NCI-H1105 (cell line): ENCODE data around the gene DEPDC1B.
"Not testable (repeated sequence)": the region's sequence is repeated elsewhere in the genome, so short reads cannot be mapped to it uniquely, and the experiment has no call there.

Experiments
- DNase-seq: peaks from one replicate; lab custom pipeline; 2025; lab: John Stamatoyannopoulos, UW

DEPDC1B gene

DNA sequence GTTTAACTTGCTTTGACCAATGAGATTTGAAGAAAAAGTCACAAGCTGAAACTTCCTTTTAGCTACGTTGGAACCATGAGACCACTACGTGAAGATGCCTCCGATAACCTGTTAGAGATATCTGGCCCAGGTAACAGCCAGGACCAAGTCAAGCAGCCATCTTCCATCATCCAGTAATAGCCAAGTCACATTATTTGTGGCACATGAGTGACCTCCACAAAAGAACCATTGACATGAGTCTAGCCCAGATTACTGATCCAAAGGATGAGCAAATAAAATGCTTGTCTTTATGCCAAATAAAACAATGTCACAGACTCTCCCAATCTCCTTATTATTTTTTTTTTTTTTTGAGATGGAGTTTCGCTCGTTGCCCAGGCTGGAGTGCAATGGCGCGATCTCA, 1.6 kb downstream of the DEPDC1B start:
- DNase-seq = no peak

DNA sequence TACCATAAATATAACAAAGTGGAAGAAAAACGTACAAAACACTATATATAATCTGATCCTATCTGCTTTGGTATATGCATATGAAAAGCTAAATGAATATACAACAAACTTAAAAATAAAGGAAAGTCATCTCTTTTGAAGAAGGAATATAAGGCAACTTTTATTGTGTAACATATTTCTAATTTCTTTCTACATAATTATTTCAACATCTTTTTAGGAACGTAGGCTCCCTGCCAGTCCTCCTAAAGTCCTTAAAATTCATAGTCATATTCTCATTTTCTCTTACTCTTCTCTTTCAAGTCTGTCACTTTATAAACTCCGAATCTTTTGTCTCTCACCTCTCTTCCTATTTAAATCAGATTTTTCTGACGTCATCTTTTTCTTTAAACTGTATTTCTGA, 9.6 kb downstream of the DEPDC1B start:
- DNase-seq = no peak

DNA sequence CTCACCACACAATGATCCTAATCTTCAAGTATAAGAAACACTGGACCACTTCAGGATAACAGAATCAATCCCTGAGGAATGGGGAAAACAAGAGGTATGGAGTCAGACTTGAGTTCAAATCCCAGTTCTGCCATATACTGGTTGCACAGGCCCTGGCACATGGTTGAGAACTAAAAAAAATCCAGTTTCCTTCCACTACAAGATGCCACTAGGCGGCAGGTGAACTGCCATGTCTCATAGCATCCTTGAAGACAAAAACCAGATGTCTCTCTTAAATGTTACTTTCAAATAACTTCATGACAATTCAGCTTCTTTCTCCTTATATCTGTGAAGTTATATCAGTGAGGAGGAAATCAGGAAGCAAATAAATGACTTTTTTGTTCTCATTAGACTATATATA, 11.0 kb downstream of the DEPDC1B start:
- no peak for DNase-seq

DNA sequence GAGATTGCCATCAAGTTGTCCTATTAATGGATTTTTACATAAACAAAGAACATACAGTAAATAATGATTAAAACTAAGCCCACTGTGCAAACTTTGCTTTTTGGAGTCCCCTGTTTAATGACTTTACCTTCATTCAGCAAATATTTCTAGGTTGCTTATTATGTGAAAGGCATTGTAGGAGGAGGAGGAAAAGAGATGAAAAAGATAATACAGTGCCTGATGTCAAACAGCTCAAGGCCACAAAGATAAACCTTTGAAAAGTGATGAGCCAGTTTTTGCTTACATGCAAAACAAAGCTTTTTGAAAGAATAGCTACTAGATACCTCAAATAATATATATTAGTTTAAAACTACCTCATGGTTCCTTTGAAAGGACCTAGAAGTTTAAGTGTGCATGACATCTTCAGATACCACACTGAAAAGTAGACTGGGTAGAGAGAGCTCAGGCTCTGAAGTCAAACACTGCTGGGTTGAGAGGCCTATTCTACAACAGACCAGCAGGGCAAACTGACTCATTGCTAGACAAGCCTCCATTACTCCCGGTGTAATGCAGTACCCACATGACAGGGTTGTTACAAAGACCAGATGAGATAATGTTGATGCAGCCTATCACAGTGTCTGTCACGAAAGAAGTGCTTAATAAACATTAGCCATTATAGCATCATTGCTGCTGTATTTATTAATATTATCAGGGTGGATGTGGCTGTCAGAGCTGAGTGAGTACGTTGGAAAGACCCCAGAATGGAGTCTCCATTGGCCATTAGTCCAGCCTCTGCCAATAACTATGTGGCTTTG, 11.8 kb downstream of the DEPDC1B start:
- no peak for DNase-seq

DNA sequence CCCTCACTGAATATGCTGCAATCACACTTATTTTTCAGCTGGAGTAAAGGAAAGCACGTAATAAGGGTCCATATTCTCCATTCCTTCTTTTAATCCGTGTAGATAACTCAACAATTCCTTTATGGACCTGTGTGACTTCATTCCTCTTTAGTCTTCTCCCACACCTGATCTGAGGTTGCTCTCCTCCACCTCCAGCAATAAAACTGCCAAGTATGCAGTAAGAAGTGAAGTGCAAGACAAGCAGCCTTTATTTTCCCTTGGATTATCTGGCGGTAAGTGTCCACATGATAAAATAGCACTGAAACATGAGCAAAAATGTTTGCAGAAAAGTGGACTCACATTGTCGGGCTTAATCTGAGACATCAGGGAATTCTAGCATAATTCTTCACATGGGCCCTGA, 13.8 kb downstream of the DEPDC1B start:
- DNase-seq = no peak

DNA sequence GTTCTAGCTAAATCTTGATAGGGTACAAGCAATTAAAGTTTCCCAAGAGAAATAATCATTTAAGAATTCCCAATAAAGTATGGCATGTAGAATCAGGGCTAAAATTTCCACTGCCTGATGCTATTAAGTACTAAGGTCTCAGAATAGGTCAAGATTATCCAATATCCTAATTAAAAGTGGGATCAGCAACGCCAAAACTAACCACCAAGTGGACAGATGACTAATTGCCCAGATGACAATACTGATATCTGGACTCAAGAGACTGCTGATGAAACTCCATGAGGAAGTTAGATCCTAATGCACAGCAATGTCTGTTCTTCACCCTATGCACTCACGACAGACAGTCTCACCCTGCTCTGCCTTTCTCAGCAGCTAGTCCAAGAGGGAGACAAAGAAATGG, 14.3 kb downstream of the DEPDC1B start:
- no peak for DNase-seq

DNA sequence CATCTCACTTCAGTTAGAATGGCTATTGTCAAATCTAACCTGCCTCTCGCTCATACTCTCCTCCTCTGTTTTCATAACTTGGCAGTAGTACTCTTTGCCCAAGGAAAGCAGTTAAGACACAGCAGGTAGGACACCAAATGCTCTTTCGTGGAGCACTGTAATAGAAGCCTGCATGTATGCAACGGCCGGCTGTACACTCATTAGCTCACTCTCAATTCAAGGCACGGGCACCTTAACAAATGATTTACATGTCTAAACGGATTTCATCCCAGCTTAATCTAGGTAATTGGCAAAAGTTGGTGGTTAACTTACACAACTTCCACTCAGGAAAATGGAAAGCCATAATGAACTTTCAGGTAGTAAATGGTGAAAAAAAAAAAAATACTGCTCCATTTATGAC, 14.9 kb downstream of the DEPDC1B start:
- DNase-seq = no peak

DNA sequence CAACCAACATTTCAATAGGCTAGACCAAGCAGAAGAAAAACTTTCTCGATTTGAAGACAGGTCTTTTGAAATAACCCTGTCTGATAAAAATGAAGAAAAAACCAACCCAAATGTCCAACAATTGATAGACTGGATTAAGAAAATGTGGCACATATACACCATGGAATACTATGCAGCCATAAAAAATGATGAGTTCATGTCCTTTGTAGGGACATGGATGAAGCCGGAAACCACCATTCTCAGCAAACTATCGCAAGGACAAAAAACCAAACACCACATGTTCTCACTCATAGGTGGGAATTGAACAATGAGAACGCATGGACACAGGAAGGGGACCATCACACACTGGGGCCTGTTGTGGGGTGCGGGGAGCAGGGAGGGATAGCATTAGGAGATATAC, 18.0 kb downstream of the DEPDC1B start:
- not testable (repeated sequence) for DNase-seq

DNA sequence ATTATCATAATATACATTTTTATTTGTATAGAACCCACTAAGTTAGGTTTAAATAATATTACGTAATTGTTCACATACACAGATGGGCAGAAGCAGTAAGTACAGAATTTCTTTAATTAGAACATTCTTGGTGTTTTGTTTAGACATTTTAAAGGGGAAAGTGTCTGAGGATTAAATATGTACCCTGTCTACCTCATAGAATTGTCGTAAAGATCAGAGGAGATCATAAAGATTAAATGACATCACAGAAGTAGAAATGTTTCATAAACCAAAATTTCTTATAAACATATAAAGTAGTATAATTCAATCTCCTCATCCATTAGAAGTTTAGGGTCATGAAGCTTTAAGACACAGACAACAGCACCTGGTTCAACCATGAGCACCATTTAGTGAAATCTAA, 20.1 kb downstream of the DEPDC1B start:
- DNase-seq = no peak

DNA sequence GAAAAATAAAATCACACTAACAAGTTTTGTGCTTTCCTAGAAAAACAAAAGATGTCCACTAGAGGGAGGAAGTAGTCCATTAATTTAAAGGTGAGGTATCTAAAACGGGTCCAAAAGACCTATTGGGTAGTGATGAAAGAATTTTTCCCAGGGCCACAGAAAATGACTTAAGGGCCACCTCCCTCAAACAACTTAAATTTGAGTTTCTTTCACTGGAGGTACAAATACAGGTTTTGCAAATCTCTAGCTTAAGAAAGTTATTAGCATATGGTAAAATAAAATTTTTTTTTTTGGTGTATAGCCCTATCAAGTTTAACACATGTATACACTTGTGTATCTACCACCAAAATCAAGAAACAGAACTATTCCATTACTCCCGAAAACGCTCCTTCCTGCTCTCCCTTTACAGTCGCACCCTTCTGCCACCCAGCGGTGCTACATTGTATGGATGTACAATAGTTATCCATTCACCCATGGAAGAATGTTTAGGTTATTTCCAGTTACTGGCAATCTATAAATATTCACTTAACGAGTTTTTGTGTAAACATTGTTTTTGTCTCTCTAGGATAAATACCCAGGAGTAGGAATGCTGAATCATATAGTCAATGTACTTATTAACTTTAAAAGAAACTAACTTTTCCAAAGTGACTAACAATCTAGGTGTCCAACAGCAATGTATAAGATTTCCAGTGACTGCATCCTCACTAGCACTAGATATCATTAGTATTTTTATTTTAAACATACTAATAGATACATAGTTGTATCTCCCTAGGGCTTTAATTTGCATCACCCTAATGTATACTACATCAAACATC, 21.9 kb downstream of the DEPDC1B start:
- no peak for DNase-seq

DNA sequence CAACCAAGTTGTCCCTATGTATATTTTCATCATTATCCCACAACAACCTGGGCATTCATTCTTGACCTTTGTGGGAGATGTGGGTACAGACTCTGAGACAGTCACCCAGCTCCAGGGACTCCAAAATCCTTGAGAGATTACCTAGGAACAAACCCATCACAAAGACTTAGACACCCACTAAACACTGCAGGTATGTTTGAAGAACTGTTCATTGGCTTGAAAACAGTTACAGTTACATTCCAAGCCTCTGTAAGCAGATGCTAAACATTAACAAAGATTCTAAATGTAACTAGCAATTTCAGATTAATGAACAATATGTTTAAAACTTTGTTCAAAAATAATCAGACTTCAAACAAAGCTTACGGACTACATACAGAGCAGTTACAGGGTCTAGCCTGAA, 24.7 kb downstream of the DEPDC1B start:
- no peak for DNase-seq

DNA sequence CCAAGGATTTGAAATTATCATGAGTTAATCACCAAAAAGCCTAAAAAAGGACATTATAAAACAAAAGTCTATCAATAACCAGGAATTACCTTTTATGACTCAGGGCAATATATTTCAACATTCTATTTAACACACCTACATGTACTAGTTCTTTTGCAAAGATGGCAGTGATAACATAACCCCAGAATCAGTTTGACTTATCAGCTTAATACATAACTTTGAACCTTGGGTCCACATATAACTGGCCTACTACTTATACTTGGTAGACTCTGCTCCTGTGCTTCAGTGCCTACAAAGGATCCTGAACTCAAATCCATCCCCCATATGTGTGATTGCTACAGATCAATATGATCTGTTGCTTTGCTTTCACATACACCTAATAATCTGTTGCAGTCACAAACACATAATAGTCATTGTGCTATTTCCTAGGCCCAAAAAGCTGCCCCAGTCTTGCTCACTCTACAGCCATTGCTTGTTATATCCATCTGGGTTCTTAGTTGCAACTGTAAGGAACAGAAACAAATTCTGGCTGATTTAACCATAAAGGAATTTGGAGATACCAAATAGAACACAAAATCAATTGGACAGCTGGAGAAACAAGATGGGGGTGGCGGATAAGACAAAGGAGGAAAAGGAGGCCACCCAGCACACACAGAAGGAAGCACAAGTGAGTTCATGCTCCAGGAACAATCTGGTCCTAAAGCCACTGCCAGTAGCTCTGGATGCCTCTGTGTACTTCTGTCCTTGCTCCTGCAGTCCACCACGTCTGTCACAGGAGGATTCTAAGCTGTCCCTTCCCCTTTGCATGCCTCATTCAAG, 25.5 kb downstream of the DEPDC1B start:
- no peak for DNase-seq

DNA sequence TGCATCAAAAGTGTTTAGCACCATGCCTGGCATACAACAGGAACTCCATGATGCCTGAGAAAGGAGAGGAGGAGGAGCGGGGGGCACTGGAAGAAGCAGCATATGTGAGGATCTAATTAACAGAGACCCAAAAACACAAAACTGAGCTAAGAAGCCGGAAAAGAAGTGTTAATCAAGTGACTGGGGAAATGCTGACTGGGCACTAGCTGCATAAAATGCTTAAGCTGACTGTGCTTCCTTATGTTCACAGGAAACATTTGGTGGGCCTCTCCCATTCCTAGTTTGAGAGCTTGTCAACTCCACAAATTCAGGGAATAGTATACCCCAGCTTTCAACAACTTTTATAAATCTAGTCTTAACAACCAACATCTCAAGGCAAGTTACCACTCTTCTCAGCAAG, 26.6 kb downstream of the DEPDC1B start:
- no peak for DNase-seq

DNA sequence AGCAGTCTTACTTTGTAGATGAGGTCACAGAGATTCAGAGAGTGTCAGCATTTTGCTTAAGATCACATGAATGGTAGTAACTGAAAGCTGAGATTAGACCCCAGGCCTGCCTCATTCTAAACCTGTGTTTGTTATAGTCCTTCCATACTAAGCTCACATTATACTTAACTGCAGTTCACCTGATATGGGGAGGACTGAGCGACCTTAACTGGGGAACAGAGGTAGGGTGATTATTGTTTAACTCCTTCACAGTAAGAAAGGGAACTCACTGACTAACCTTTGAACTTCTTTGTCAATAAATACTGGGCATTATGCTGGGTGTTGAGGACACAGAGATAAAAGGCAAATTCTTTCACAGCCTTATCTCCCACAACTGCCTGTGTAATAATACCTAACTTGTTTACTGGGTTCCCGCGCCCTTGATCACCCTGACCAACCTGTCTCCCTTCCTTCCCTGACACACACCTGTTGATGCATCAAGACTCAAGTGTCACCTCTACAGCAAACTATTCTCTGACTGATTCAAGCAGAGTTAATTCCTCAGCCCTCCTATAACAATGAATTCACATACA, 27.2 kb downstream of the DEPDC1B start:
- no peak for DNase-seq

DNA sequence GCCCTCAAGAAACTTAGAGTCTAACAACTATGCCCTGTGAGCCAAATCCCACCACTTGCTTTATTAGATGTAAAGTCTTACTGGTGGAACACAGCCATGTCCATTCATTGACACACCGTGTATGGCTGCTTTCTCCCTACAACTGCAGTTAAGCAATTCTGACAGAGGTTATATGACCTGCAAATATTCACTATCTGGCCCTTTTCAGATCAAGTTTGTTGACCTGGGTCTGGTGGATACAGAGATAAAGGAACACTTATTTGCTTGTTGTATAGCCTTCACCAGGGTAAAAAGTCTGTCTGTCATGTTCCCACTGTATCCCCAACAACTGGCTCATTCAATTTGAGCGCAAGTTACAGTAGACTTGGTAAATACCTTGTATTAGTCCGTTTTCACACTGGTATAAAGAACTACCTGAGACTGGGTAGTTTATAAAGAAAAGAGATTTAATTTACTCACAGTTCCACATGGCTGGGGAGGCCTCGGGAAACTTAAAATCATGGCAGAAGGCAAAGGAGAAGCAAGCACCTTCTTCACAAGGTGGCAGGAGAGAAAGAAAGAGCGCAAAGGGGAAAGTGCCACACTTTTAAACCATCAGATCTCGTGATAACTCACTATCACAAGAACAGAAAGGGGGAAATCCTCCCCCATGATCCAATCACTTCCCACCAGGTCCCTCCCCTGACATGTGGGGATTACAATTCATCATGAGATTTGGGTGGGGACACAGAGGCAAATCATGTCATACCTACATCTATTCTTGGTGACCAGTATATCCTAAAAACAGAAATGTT, 27.9 kb downstream of the DEPDC1B start:
- DNase-seq = no peak

DNA sequence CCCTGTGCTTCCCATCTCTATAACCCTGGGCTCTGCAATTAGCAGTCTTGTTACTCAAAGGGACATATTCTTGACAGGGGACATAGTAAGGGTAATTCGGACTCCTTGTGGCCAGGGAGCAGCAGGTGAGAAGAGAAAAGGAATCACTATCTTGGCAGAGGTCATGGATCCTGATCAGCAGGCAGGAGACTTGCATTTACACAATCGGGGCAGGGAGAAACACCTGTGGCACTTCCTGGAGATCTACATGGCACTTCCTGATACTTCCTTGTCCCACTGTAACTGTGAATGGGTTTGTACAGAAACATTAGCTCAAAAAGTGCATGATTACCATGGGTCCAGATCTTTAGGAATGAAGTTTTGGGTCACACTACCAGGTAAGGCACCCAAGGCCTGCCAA, 29.2 kb downstream of the DEPDC1B start:
- no peak for DNase-seq

DNA sequence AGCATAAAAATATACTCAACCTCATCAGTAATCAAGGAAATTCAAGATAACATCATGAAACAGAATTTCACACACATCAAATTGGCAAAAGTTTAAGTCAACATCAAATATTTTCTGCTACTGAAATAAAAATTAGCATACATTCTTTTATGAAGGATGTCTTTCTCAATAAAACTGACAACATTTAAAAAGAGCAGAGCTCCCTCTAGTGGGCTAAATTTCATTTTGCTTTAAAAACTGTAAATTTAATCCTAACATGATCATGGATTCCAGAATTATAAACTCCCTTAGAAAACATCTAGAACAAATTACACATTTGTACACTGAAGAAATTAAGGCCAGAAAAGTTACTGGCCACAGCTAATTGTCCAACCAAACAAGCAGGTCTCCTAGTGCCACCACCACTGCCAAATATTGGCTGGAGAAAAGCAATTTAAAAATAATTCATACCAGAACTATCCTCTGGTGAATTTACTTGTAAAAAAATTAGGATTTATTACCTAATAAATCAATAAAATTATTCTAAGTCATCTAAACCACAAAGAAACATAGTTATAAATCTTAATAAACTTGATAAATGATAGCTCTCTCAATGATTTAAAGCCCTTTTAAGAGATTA, 31.2 kb downstream of the DEPDC1B start:
- DNase-seq = no peak

DNA sequence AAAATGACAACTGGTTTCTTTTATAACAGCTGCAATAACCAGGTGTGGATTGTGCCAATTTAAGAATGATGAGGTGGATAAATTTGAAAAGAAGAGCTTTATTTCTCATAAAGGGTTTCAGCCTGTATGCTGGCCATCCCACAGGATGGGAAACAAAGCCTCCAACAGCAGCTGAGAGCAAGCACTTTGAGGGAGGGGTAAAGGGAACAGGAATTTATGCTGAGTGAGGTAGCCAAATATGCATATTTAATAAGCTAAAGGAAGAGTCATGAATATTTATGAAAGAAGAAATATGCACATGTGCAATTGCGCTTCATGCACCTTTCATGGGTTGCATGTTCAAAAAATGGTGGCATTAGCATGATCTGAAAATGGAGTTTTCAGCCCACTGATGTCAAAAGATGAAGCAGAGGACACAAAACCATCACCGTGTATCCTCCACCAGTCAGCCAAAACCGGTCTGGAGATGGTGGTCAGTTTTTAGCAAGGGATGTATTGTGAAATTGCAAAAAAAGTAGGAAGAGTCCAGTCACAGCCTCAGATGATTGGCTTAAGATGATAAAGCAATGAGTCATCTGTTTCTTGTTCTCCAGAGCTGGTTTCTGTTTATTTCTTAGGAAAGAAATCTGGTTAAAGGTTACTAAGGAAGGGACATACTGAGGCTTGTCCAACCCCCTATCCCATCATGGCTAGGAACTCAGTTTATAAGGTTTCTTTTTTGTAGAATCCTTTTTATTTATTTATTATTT, 47.9 kb downstream of the DEPDC1B start:
- DNase-seq = no peak

DNA sequence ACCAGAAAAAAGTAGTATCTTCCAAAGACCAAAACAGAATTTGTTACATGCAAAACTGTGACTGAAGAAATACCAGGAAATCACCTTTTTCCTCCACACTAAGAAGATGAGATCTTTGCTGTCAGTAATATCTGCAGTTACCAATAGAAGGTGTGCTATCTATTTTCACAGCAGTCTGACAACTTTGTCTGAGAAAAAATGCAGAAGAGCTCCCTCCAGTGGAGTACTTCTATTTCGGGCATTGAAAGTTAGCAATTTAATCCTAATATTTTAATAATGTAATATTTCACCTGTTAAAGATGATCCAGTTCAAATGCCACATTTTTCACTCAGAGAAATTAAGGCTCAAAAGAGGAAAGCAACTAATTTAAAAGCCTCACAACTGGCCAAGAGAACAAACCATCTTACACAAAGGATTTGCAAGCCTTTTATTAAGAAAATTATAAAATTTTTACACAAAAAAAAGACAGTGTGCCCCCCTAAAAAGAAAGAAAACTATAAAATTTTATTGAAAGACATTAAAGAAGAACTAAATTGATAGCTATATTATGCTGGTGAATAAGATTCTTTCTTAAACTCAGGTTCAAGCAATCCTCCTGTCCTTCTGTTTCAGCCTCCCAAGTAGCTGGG, 50.6 kb downstream of the DEPDC1B start:
- DNase-seq = no peak

DNA sequence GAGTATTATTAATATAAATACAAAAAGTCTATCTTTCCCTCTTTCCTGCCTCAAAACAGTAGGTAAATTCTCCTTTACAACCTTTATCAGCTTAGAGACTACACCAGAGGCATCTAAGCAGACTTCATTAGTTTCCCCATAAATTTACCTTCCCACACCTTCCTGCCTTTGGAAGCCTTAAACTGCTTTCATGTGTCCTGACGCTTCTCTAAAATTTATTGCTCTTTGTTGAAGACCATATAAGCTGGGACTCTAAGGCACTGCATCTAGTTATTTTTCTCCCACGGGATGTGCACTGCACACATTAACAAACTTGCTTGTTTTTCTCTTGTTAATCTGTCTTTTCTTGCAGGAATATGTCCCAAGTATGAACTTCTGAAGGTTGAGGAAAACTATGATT, 51.8 kb downstream of the DEPDC1B start:
- no peak for DNase-seq
